DND-41 (cell line): Measurements from ENCODE around the gene UBASH3B.

Source experiments
- EZH2 ChIP-seq: IDR thresholded peaks from 3 replicates; pipeline ENCODE4 v1.6.1; 2012; ENCODE audit warnings: borderline replicate concordance, low read depth, mild to moderate bottlenecking, moderate library complexity, low read length, inconsistent platforms; ENCODE audit not compliant: severe bottlenecking
- TF ChIP-seq, protein P1 (sequence below): IDR thresholded peaks from 2 replicates; pipeline ENCODE4 v1.5.1; 2012; ENCODE audit warnings: borderline replicate concordance, low read length, moderate library complexity, mild to moderate bottlenecking; ENCODE audit not compliant: poor library complexity, severe bottlenecking; ENCODE audit errors: extremely low read depth

DNA sequence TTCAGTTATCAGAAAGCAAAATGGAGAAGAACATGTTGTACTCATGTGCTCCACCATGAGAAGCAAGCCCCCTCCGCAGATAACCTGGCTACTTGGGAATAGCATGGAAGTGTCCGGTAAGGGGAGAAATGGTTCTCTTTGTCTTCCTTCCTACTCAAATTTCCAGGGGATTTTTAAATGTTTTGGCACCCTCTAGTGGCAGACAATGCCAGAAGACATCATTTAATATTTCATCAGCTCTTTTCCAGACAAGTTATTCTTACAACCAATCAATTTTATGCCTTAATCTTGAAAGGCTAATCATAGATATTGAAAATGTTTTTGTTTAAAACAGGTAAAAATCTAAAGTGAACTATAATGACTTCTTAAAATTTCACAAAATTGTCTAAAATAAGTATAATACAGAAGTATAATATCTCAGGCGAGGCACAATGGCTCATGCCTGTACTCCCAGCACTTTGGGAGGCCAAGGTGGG, 198.5 kb downstream of the UBASH3B start:
- no peak for TF ChIP-seq EZH2
- TF ChIP-seq, protein P1, sequence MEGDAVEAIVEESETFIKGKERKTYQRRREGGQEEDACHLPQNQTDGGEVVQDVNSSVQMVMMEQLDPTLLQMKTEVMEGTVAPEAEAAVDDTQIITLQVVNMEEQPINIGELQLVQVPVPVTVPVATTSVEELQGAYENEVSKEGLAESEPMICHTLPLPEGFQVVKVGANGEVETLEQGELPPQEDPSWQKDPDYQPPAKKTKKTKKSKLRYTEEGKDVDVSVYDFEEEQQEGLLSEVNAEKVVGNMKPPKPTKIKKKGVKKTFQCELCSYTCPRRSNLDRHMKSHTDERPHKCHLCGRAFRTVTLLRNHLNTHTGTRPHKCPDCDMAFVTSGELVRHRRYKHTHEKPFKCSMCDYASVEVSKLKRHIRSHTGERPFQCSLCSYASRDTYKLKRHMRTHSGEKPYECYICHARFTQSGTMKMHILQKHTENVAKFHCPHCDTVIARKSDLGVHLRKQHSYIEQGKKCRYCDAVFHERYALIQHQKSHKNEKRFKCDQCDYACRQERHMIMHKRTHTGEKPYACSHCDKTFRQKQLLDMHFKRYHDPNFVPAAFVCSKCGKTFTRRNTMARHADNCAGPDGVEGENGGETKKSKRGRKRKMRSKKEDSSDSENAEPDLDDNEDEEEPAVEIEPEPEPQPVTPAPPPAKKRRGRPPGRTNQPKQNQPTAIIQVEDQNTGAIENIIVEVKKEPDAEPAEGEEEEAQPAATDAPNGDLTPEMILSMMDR: peak; percentile 87
